Stomach (tissue), 19 donors: Measurements from ENCODE around the gene E4F1. TPM values are rescaled to one million over a fixed set of nuclear protein-coding genes. Genes with fewer than 3 reads are reported as not detected.
A peak's percentile ranks its signal among the peaks of the same experiment; 100 is the strongest.

Experiments
- DNase-seq, 2 donors: peaks; one replicate each; pipeline versions ENCODE4 v3.0.0 to v3.0.0-alpha.2; 2013 to 2019
- H3K27ac ChIP-seq, 5 donors: fragments of 200-600 bp in 4 of 5; sonication (generic) in 4 of 5; one replicate each; pipeline ENCODE4 v1.5.1; 2013 to 2019; ENCODE audit warnings: mild to moderate bottlenecking in 1 of 5, moderate library complexity in 1 of 5
- H3K27me3 ChIP-seq, 3 donors: fragments of 200-600 bp; sonication (generic); one replicate each; pipeline ENCODE4 v1.5.1; 2017 to 2019; ENCODE audit warnings: mixed run types in 1 of 3
- H3K36me3 ChIP-seq, 4 donors: fragments of 200-600 bp; sonication (generic); 1 replicate in 3 of 4; 2 replicates in 1 of 4; pipeline ENCODE4 v1.5.1; 2016 to 2019
- H3K4me1 ChIP-seq, 4 donors: fragments of 200-600 bp; sonication (generic); one replicate each; pipeline ENCODE4 v1.5.1; 2016 to 2019
- H3K4me3 ChIP-seq, 4 donors: fragments of 200-600 bp; sonication (generic) in 3 of 4; one replicate each; pipeline ENCODE4 v1.5.1; 2016 to 2019; ENCODE audit warnings: mild to moderate bottlenecking in 1 of 4
- H3K9me3 ChIP-seq, 4 donors: fragments of 200-600 bp; sonication (generic); one replicate each; pipeline ENCODE4 v1.5.1; 2016 to 2019
- EP300 ChIP-seq: sonication (generic); formaldehyde crosslinking; IDR thresholded peaks from one replicate; pipeline ENCODE4 v1.6.1; 2017; ENCODE audit warnings: antibody characterized with exemption
- POLR2A ChIP-seq, 4 donors: fragments of 450-650 bp; IDR thresholded peaks; one replicate each; pipeline ENCODE4 v1.6.1; 2016; ENCODE audit warnings: antibody characterized with exemption in 4 of 4, control low read depth in 2 of 4, mild to moderate bottlenecking in 1 of 4, moderate library complexity in 1 of 4
- POLR2AphosphoS5 ChIP-seq, 3 donors: sonication (generic); formaldehyde crosslinking; IDR thresholded peaks; one replicate each; pipeline ENCODE4 v1.6.1; 2016; ENCODE audit warnings: antibody characterized with exemption in 3 of 3
- WGBS, 5 donors: extraction: QIAGEN DNeasy Blood & Tissue Kit in 3 of 5; methylation state at CpG; one replicate each; pipeline versions ENCODE4 v1.1.5 to v1.1.7; 2013 to 2018; 5-methylcytosine and 5-hydroxymethylcytosine counted together
- intact Hi-C: fragments of 100-400 bp; cut with DNase I; formaldehyde crosslinking; loops from one replicate; pipeline ENCODE4 v1.15.1; 2023; ENCODE audit warnings: low total_unique reads
- long read RNA-seq, 10 donors: transcript quantifications; one replicate each; lab custom pipeline, GENCODE V29; 2026
- polyA plus RNA-seq, 3 donors: library from polyadenylated mRNA; stranded (reverse); fragments of 200-250 nt; gene quantifications; one replicate each; pipeline ENCODE4 v1.2.3, GENCODE V29; 2013
- total RNA-seq, 5 donors: library from RNA; depleted of rRNA; stranded (reverse); fragments of >200 nt; gene quantifications; one replicate each; pipeline versions ENCODE4 v1.1.0 to v1.2.3, GENCODE V29; 2014 to 2016
- TF ChIP-seq, protein P1 (sequence below), 7 experiments: fragments of 450-650 bp in 4 of 7; fragments of 200-600 bp in 3 of 7; sonication (generic) in 3 of 7; IDR thresholded peaks; one replicate each; pipeline ENCODE4 v1.5.1; 2016 to 2019; ENCODE audit warnings: antibody characterized with exemption in 7 of 7, control low read depth in 2 of 7, mild to moderate bottlenecking in 1 of 7
- donor health status: healthy with polysubstance abuse.
- donor health status: Bipolar disorder and iron deficiency.
- donor health status: healthy.

The E4F1 gene, protein sequence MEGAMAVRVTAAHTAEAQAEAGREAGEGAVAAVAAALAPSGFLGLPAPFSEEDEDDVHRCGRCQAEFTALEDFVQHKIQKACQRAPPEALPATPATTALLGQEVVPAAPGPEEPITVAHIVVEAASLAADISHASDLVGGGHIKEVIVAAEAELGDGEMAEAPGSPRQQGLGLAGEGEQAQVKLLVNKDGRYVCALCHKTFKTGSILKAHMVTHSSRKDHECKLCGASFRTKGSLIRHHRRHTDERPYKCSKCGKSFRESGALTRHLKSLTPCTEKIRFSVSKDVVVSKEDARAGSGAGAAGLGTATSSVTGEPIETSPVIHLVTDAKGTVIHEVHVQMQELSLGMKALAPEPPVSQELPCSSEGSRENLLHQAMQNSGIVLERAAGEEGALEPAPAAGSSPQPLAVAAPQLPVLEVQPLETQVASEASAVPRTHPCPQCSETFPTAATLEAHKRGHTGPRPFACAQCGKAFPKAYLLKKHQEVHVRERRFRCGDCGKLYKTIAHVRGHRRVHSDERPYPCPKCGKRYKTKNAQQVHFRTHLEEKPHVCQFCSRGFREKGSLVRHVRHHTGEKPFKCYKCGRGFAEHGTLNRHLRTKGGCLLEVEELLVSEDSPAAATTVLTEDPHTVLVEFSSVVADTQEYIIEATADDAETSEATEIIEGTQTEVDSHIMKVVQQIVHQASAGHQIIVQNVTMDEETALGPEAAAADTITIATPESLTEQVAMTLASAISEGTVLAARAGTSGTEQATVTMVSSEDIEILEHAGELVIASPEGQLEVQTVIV
- total RNA-seq (100 to 1,000 TPM in 1 of 5 donors, 10 to 100 TPM in 4; 12.7 to 114 (median 64.5) TPM), polyA plus RNA-seq (10 to 100 TPM; 21.4 to 25.2 (median 23.8) TPM)
- long read RNA-seq, donor 1, partial matches to known transcripts, result 0 of 2 reads
- long read RNA-seq, donor 1, other reads (novel, unspliced or antisense), result 0 of 2 reads
- long read RNA-seq, donor 2, transcript E4F1-201 (14 exons, 2,573 nt), result major isoform, 6 of 6 reads
- long read RNA-seq, donor 2, partial matches to known transcripts, result 0 of 6 reads
- long read RNA-seq, donor 2, other reads (novel, unspliced or antisense), result 0 of 6 reads
- long read RNA-seq, donor 3, partial matches to known transcripts, result 0 of 1 reads
- long read RNA-seq, donor 3, other reads (novel, unspliced or antisense), result 0 of 1 reads
- long read RNA-seq, donor 4, result 0 reads
- long read RNA-seq, donor 5, partial matches to known transcripts, result 110 of 201 reads
- long read RNA-seq, donor 5, other reads (novel, unspliced or antisense), result 90 of 201 reads
- long read RNA-seq, donor 6, partial matches to known transcripts, result 575 of 671 reads
- long read RNA-seq, donor 6, other reads (novel, unspliced or antisense), result 92 of 671 reads
- long read RNA-seq, donor 7, partial matches to known transcripts, result 0 of 3 reads
- long read RNA-seq, donor 7, other reads (novel, unspliced or antisense), result 0 of 3 reads
- long read RNA-seq, donor 8, partial matches to known transcripts, result 0 of 1 reads
- long read RNA-seq, donor 8, other reads (novel, unspliced or antisense), result 0 of 1 reads
- long read RNA-seq, donor 9, result 0 reads
- long read RNA-seq, donor 10, result 0 reads

DNA sequence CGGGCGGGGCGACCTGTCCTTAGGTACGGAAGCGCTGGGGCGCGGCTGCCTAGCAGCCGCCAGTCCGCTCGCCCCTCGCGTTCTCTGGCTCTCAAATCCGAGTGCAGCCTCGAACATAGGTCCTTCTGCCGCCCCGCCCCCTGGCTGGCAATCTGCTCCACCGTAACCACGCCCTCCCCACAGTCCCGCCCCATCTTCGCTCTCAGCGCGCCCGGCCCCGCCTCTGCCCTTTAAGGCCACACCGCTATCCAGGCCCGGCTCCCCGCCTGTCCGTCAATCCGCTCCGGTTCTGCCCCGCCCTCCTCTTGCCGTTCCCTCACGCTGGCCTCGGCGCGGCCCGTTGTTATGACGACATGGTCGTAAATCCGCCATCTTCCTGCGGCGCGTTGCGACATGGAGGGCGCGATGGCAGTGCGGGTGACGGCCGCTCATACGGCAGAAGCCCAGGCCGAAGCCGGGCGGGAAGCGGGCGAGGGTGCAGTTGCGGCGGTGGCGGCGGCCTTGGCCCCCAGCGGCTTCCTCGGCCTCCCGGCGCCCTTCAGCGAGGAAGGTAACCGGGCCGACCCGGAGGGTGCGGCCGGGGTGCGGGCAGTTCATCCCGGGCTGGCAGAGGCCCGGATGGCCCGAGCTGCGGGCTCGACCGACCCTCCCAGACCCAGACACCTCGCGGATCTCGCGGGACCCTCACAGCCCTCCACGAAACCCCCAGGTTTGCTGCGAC lies at the start of gene E4F1:
Gene E4F1 (plus strand): TSS at position 371 of the 721 bp plus-strand sequence. CDS start 23 bp downstream, at position 394.
- peak within 1 kb of the TSS; percentile 83 to 93 (median 90) for H3K27ac ChIP-seq
- WGBS, 5 donors, result 0 to 1% (median 0%) methylated on average over 45 to 82 of the region's 82 CpGs
- DNase-seq, result peak; percentile 100
- H3K9me3 ChIP-seq, result no peaks in the 10 kb centered on the region
- intact Hi-C loops, result no loop called here
- H3K36me3 ChIP-seq, result peaks cover 5 to 21% (median 15%) of the 10 kb centered on the region in 4 donors
- no peaks in the 10 kb centered on the region for H3K27me3 ChIP-seq
- TF ChIP-seq POLR2A (IDR thresholded peaks at IDR 0.05) (peak in 2 of 4 donors; percentile 43 to 85), POLR2AphosphoS5 (IDR thresholded peaks at IDR 0.05) (peak; percentile 96 to 99 (median 97)), EP300 (no peak)
- TF ChIP-seq, protein P1, sequence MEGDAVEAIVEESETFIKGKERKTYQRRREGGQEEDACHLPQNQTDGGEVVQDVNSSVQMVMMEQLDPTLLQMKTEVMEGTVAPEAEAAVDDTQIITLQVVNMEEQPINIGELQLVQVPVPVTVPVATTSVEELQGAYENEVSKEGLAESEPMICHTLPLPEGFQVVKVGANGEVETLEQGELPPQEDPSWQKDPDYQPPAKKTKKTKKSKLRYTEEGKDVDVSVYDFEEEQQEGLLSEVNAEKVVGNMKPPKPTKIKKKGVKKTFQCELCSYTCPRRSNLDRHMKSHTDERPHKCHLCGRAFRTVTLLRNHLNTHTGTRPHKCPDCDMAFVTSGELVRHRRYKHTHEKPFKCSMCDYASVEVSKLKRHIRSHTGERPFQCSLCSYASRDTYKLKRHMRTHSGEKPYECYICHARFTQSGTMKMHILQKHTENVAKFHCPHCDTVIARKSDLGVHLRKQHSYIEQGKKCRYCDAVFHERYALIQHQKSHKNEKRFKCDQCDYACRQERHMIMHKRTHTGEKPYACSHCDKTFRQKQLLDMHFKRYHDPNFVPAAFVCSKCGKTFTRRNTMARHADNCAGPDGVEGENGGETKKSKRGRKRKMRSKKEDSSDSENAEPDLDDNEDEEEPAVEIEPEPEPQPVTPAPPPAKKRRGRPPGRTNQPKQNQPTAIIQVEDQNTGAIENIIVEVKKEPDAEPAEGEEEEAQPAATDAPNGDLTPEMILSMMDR (IDR thresholded peaks at IDR 0.05), result peak in 2 of 7 experiments; percentile 38 to 40
- H3K4me3 ChIP-seq, result peak within 1 kb of the TSS; percentile 80 to 99 (median 96)
- peaks cover 26 to 44% (median 37%) of the 10 kb centered on the region in 4 donors for H3K4me1 ChIP-seq

DNA sequence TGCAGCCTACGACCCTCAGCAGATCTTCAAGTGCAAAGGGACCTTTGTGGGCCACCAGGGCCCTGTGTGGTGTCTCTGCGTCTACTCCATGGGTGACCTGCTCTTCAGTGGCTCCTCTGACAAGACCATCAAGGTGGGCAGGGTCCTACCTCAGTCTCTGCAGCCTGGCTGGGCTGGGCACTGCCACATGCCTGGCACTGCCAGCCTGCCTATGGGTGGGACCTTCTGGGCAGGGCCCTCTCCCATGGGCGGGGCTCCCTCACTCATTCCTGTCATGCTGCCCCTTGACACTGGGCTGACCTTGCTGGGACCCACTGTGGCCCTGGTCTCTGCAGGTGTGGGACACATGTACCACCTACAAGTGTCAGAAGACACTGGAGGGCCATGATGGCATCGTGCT lies 49.5 kb upstream of the E4F1 start:
- H3K27ac ChIP-seq, result no peak overlapping the region
- intact Hi-C loops, result no loop called here
- 63 to 97% (median 89%) methylated on average over 2 to 4 of the region's 4 CpGs for WGBS, 5 donors
- peaks cover 0 to 13% (median 5%) of the 10 kb centered on the region in 4 donors for H3K4me1 ChIP-seq
- no peak for DNase-seq
- H3K9me3 ChIP-seq, result no peaks in the 10 kb centered on the region
- H3K36me3 ChIP-seq, result peaks cover 70 to 94% (median 93%) of the 10 kb centered on the region in 4 donors
- no peak for TF ChIP-seq EP300
- TF ChIP-seq, protein P1 (IDR thresholded peaks at IDR 0.05), result no peak
- TF ChIP-seq POLR2A (IDR thresholded peaks at IDR 0.05), result no peak
- peaks cover 0 to 8% (median 0%) of the 10 kb centered on the region in 3 donors for H3K27me3 ChIP-seq
- no peak overlapping the region for H3K4me3 ChIP-seq

DNA sequence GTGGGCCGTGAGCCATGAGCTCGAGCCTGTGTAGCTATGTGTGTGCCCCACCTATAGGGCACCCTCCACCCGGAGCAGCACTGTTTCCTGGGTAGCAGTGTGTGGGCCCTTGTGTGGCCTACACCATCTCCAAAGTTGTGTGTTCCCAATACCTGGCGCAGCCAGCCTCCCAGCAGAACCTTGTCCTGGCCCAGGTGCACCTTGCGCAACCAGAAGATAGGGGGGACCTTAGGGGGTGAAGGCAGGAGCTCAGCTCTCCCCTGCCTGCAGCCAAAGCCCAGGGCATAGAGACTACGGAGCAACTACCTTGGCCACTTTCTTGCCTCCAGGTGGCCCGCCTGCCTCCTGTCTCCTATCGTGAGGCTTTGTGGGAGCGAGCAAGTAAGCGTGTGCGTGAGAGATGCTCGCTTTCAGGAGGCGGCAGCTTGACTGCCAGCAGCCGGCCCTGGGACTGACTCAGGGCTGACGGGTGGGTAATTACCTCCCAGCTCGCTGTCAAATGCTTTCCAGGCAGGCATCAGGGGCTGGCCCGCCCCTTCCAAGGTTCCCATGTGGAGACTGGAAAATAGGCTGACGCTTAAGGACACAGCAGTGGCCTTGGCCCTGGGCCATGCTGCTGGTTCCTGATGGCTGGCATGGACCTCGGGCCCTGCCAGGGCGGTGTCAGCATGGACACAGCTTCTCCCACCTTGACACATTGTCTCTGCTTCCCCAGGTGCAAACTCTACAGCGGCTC lies 48.8 kb upstream of the E4F1 start:
- Histone ChIP-seq H3K27ac (no peak overlapping the region), H3K4me3 (no peak overlapping the region), H3K27me3 (peaks cover 0 to 13% (median 0%) of the 10 kb centered on the region in 3 donors), H3K9me3 (no peaks in the 10 kb centered on the region), H3K36me3 (peaks cover 70 to 88% (median 87%) of the 10 kb centered on the region in 4 donors), H3K4me1 (peaks cover 0 to 13% (median 5%) of the 10 kb centered on the region in 4 donors)
- intact Hi-C loops, result no loop called here
- 88 to 93% (median 89%) methylated on average over 15 to 21 of the region's 21 CpGs for WGBS, 5 donors
- no peak for DNase-seq
- no peak for TF ChIP-seq EP300
- TF ChIP-seq, protein P1 (IDR thresholded peaks at IDR 0.05), result no peak
- TF ChIP-seq POLR2AphosphoS5 (IDR thresholded peaks at IDR 0.05), result no peak
- TF ChIP-seq POLR2A (IDR thresholded peaks at IDR 0.05), result no peak
